ENCODE results near the gene YTHDF1.

YTHDF1 gene

DNA sequence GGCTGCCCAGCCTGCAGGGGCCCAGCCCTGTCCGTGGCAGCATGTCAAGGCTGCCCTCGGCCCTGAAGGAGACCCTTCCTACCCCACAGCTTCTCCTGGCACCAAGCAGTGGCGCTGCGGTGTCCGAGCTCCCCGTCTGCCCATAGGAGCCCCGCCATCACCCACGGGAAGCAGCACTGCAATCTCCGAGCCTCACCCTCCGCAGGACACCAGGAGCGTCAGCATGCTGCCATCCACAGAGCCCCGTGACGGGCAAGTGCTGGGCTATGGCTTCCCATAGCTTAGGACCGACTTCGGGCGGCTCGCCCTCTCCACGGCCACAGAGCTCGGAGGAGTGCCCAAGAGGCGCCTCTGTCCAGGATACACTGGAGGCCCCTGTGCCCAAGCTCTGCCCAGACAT lies 25.1 kb downstream of the YTHDF1 start:
- TF ChIP-seq CTCF (conservative IDR thresholded peaks at IDR 0.05): no peak
- H3K27ac ChIP-seq: no peak overlapping the region

DNA sequence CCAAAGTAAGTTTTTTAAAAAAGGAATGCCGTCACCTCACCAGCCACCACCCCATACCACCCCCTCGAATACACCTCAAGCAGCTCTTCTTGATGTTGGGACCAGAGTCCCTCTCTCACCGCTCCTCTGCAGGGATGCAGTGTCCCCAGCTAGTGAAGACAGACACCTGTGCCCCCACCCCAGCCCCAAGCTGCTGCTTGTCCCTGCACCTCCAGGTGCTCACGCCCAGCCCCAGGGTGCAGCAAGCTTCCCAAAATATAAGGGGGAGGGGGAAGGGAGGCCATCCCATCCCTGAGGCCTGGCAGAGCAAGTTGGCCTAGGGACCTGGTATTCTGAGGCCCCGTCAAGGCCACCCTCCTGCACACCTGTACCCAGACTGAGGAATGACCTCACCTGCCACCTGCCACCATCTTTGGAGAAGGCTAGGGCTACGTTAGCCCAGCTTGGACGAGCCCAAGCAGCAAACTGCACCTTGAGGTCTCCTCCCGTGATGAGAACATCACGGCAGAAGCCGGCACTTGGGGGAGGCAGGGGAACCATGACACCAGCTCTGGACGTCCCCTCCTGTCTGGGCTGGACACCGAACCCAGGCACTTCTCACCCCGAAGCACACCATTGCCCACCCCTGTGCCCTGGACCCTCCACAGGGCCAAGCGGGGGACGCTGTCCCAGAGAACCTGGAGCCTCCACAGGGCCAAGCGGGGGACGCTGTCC lies 25.9 kb downstream of the YTHDF1 start:
- no peak overlapping the region for H3K27ac ChIP-seq
- no peak for TF ChIP-seq CTCF (conservative IDR thresholded peaks at IDR 0.05)

- H3K27ac ChIP-seq: no peak overlapping the region
- no peak for TF ChIP-seq CTCF (conservative IDR thresholded peaks at IDR 0.05)
These were observed 26.6 kb downstream of the YTHDF1 start for GRCh38 chr20:63189322-63189642.

DNA sequence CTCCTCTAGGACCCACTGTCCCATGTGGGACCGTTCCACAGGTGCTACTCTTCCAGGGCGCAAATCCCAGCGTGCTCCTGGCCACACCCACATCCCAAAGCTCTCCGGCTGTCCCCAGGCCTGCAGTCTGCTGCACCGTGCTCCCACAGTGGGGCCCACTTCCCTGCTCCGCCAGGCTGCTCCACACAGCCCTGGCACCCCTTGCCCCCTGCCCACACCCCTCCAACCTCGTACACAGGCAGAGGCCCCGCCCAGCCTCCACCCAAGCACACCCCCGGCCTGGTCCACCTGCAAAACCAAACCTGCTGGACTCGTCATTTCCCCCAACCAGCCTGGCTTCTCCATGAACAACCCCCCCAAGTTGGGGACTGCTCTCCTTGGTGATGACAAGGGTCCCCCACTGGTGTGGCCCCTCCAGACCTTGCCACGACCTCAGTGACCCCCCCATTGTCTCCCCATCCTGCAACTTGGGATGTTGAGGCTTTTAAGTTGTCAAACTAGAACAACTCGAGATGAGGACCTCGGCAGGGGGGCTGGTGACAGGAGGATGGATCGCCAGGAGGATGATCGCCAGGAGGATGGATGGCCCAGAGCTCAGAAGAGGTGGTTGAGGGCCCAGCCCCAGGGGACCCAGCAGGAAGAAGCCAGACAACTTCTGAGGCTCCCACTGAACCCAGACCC lies 27.1 kb downstream of the YTHDF1 start:
- H3K27ac ChIP-seq: no peak overlapping the region
- no peak for TF ChIP-seq CTCF (conservative IDR thresholded peaks at IDR 0.05)

DNA sequence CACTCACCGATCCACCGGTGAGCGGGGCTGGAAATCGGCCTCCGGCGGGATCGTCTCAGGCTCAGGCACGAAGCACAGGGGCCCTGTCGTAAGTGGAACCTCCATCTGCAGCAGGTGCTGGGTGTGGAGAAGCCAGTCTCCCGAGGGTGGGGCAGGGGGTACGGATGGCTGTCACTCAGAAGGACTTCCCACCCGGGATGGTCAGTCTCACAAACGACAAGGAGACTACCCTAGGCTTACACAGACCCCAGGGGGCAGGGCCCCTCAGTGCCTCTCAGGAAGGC lies 27.8 kb downstream of the YTHDF1 start:
- H3K27ac ChIP-seq: no peak overlapping the region
- no peak for TF ChIP-seq CTCF (conservative IDR thresholded peaks at IDR 0.05)

DNA sequence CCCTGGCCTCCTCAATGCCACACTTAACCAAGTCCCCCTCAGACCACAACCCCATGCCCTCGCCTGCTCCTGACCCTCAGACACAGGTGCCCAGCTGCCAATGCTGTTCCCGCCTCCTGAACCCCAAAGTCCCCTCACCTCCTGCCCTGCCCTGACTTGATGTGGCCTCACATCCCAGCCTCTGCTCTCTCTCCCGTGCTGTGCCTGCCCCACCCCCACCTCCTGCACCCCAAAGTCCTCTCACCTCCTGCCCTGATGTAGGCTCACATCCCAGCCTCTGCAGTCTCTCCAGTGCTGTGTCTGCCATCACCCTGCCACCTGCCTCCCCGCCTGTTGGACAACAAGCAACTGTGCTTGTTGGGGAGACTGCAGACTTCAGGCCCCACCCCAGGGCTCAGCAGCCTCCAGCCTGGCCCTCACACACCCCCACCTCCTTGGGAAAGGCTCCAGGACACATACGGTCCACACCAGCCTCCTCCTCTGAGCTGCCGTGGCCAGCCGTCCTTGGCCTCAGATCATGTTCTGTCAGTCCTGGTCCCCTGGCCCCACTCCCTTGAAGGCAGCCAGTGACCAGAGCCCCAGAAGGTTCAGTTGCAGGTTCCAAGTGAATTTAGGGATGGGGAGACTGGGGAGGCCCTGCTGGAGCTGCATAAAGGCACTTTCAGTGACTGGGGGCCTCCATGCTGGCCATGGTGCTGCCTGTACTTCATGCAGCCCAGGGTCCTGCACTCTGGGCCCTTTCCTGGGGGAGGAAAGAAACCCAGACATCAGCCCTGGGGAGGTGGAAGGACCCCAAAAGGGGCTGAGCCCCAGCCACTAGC lies 28.4 kb downstream of the YTHDF1 start:
- no peak for TF ChIP-seq CTCF (conservative IDR thresholded peaks at IDR 0.05)
- no peak overlapping the region for H3K27ac ChIP-seq

GRCh38 chr20:63186528-63187316 lies 29.2 kb downstream of the YTHDF1 start:
- no peak; the same call in 1 of the 2 replicates for TF ChIP-seq CTCF (conservative IDR thresholded peaks at IDR 0.05)
- H3K27ac ChIP-seq: no peak overlapping the region
